Keratinocyte (primary cell): Measurements from ENCODE around the gene ATP9B. TPM values are rescaled to one million over a fixed set of nuclear protein-coding genes. Genes with fewer than 3 reads are reported as not detected.

Source experiments
- DNase-seq: peaks from one replicate; pipeline ENCODE4 v3.0.0-alpha.2; 2011; ENCODE audit warnings: low read depth, missing footprints, low spot score
- FAIRE-seq: peaks from 2 replicates; lab custom pipeline; 2011; peaks lifted over from hg19 to GRCh38; lab: Jason Lieb, UNC
- H2AFZ ChIP-seq: 2 replicates; pipeline ENCODE4 v1.6.0; 2012; ENCODE audit warnings: low read length, control low read depth, inconsistent platforms; ENCODE audit not compliant: control insufficient read depth
- H3K27ac ChIP-seq: 2 replicates; pipeline ENCODE4 v1.5.1; 2011; ENCODE audit warnings: low read length; ENCODE audit not compliant: control insufficient read depth, insufficient read depth
- H3K27me3 ChIP-seq: 3 replicates; pipeline ENCODE4 v1.6.0; 2011; ENCODE audit warnings: low read length; ENCODE audit not compliant: control insufficient read depth, insufficient read depth; ENCODE audit errors: extremely low read depth
- H3K36me3 ChIP-seq, 2 experiments: 2 replicates in 1 of 2; 3 replicates in 1 of 2; pipeline ENCODE4 v1.5.1; 2011; ENCODE audit warnings: low read length in 2 of 2, mild to moderate bottlenecking in 1 of 2; ENCODE audit not compliant: control insufficient read depth in 2 of 2, insufficient read depth in 2 of 2; ENCODE audit errors: extremely low read depth in 1 of 2
- H3K4me1 ChIP-seq: 3 replicates; pipeline ENCODE4 v1.5.1; 2011; ENCODE audit warnings: low read length; ENCODE audit not compliant: control insufficient read depth, insufficient read depth; ENCODE audit errors: extremely low read depth
- H3K4me2 ChIP-seq: 3 replicates; pipeline ENCODE4 v1.6.0; 2011; ENCODE audit warnings: low read depth, low read length; ENCODE audit not compliant: control insufficient read depth, insufficient read depth; ENCODE audit errors: extremely low read depth
- H3K4me3 ChIP-seq, 3 experiments: fragments of 200-600 bp in 1 of 3; sonication (generic) in 1 of 3; 2 replicates in 2 of 3; 3 replicates in 1 of 3; pipeline ENCODE4 v1.5.1; 2011 to 2016; ENCODE audit warnings: low read length in 3 of 3, mild to moderate bottlenecking in 3 of 3, control low read depth in 2 of 3, inconsistent platforms in 1 of 3, low read depth in 1 of 3, mixed read lengths in 1 of 3, mixed run types in 1 of 3, moderate library complexity in 1 of 3; ENCODE audit not compliant: control insufficient read depth in 2 of 3, insufficient read depth in 2 of 3; ENCODE audit errors: extremely low read depth in 1 of 3
- H3K79me2 ChIP-seq: 2 replicates; pipeline ENCODE4 v1.6.0; 2012; ENCODE audit warnings: low read length; ENCODE audit not compliant: control insufficient read depth, insufficient read depth
- H3K9ac ChIP-seq: 3 replicates; pipeline ENCODE4 v1.6.0; 2011; ENCODE audit warnings: low read length; ENCODE audit not compliant: control insufficient read depth, insufficient read depth; ENCODE audit errors: extremely low read depth
- H3K9me1 ChIP-seq: 3 replicates; pipeline ENCODE4 v1.6.0; 2011; ENCODE audit warnings: low read length; ENCODE audit not compliant: control insufficient read depth, insufficient read depth; ENCODE audit errors: extremely low read depth
- H3K9me3 ChIP-seq: 2 replicates; pipeline ENCODE4 v1.5.1; 2012; ENCODE audit warnings: low read depth, low read length; ENCODE audit not compliant: control insufficient read depth
- H4K20me1 ChIP-seq: 3 replicates; pipeline ENCODE4 v1.6.0; 2011; ENCODE audit warnings: low read length; ENCODE audit not compliant: control insufficient read depth, insufficient read depth; ENCODE audit errors: extremely low read depth
- CTCF ChIP-seq, 3 experiments: IDR thresholded peaks in 1 of 3; conservative IDR thresholded peaks in 1 of 3; optimal IDR thresholded peaks in 1 of 3; 2 replicates in 2 of 3; 3 replicates in 1 of 3; pipeline versions ENCODE3 to v1.5.1; 2011; ENCODE audit warnings: low read length in 3 of 3, mild to moderate bottlenecking in 3 of 3, moderate library complexity in 2 of 3, control low read depth in 1 of 3, inconsistent platforms in 1 of 3; ENCODE audit not compliant: insufficient read depth in 2 of 3; ENCODE audit errors: extremely low read depth in 1 of 3
- EZH2 ChIP-seq: IDR thresholded peaks from one replicate; pipeline ENCODE4 v1.6.1; 2012; ENCODE audit warnings: inconsistent platforms, mild to moderate bottlenecking, low read length, moderate library complexity
- dilution Hi-C: fragments of 300-500 bp; cut with MboI; formaldehyde crosslinking; loops from one replicate; pipeline ENCODE4 v1.7.0; 2020; ENCODE audit warnings: low sequenced_read_pairs; ENCODE audit not compliant: extremely low pct_ligation_motif_present
- polyA plus RNA-seq, 5 experiments: library from polyadenylated mRNA; depleted of rRNA in 3 of 5; stranded (reverse) in 3 of 5; stranded (forward) in 1 of 5; unstranded in 1 of 5; fragments of >200 nt; gene quantifications; 1 replicate in 1 of 5; 2 replicates in 3 of 5; 3 replicates in 1 of 5; pipeline versions ENCODE4 v1.2.1 to v1.2.3, GENCODE V29; 2011 to 2012; ENCODE audit warnings: missing spikeins in 2 of 5, low read depth in 1 of 5, low replicate concordance in 1 of 5

Gene ATP9B
- polyA plus RNA-seq, 1 donor (not counting 4 experiments of a cell fraction or from before 2014, with no cell fraction given), result 16.1 TPM

- H3K9me1 ChIP-seq, result no peaks in the 10 kb centered on the region
- dilution Hi-C loops, result no loop called here
- no peaks in the 10 kb centered on the region for H3K79me2 ChIP-seq
- H3K27ac ChIP-seq, result no peak overlapping the region
- TF ChIP-seq EZH2 (no peak), CTCF (optimal IDR thresholded peaks at IDR 0.05 in 1 of 3, IDR thresholded peaks at IDR 0.05 in 1 of 3, conservative IDR thresholded peaks at IDR 0.05 in 1 of 3; ENCODE audit: extremely low read depth in 1 of 3, insufficient read depth in 2 of 3, low read length in 3 of 3) (peak in 1 of 3 experiments; percentile 16)
- H2AFZ ChIP-seq, result no peak overlapping the region
- H3K27me3 ChIP-seq, result no peaks in the 10 kb centered on the region
- DNase-seq, result no peak
- H3K4me1 ChIP-seq, result no peaks in the 10 kb centered on the region
- H4K20me1 ChIP-seq, result no peaks in the 10 kb centered on the region
- H3K4me2 ChIP-seq, result no peak overlapping the region
- no peak for FAIRE-seq
- no peaks in the 10 kb centered on the region for H3K36me3 ChIP-seq
- H3K9me3 ChIP-seq, result no peaks in the 10 kb centered on the region
- H3K4me3 ChIP-seq, result no peak overlapping the region
- no peak overlapping the region for H3K9ac ChIP-seq
Measured at GRCh38 chr18:79317703-79318102, 248.5 kb downstream of the ATP9B start.

GRCh38 chr18:79318142-79318673 lies 249.0 kb downstream of the ATP9B start:
- Histone ChIP-seq H3K4me1 (no peaks in the 10 kb centered on the region), H3K27me3 (no peaks in the 10 kb centered on the region), H3K9me1 (no peaks in the 10 kb centered on the region), H3K9me3 (no peaks in the 10 kb centered on the region), H3K79me2 (no peaks in the 10 kb centered on the region), H2AFZ (no peak overlapping the region), H3K27ac (no peak overlapping the region), H3K36me3 (no peaks in the 10 kb centered on the region), H4K20me1 (no peaks in the 10 kb centered on the region), H3K9ac (no peak overlapping the region), H3K4me3 (no peak overlapping the region), H3K4me2 (no peak overlapping the region)
- FAIRE-seq (no peak), DNase-seq (no peak)
- dilution Hi-C loops, result no loop called here
- TF ChIP-seq CTCF (optimal IDR thresholded peaks at IDR 0.05 in 1 of 3, IDR thresholded peaks at IDR 0.05 in 1 of 3, conservative IDR thresholded peaks at IDR 0.05 in 1 of 3; ENCODE audit: extremely low read depth in 1 of 3, insufficient read depth in 2 of 3, low read length in 3 of 3) (no peak), EZH2 (no peak)
